Upper lobe of left lung (tissue), 4 donors: ENCODE results near the gene FAM20A.

Experiments used
- EP300 ChIP-seq, 4 donors: sonication (generic); formaldehyde crosslinking; IDR thresholded peaks; one replicate each; pipeline ENCODE4 v1.5.1; 2017; ENCODE audit warnings: antibody characterized with exemption in 4 of 4, control low read depth in 2 of 4
- POLR2A ChIP-seq, 4 donors: fragments of 450-650 bp; IDR thresholded peaks; one replicate each; pipeline ENCODE4 v1.5.1; 2016 to 2017; ENCODE audit warnings: antibody characterized with exemption in 4 of 4, mild to moderate bottlenecking in 2 of 4
- POLR2AphosphoS5 ChIP-seq, 2 donors: sonication (generic); formaldehyde crosslinking; IDR thresholded peaks; one replicate each; pipeline ENCODE4 v1.5.1; 2017; ENCODE audit warnings: antibody characterized with exemption in 2 of 2
- TF ChIP-seq, protein P1 (sequence below), 6 experiments: fragments of 450-650 bp in 4 of 6; fragments of 200-600 bp in 2 of 6; sonication (generic) in 2 of 6; IDR thresholded peaks; one replicate each; pipeline ENCODE4 v1.5.1; 2016 to 2019; ENCODE audit warnings: antibody characterized with exemption in 6 of 6

DNA sequence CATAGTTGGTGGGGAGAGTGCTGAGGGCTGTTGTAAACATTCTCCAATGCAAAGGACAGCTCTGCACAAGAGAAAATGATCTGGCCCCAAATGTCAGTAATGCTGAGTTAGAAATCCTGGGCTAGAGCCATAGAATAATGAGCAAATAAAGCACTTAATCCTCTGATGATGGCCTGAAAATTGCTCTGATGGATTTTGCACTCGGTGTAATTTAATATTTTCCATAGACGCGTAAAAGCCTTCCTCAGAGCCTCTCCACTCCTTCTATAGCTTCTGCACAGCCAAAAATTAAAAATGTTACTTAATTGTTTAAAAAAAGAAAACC, 23.7 kb downstream of the FAM20A start:
- TF ChIP-seq, protein P1, sequence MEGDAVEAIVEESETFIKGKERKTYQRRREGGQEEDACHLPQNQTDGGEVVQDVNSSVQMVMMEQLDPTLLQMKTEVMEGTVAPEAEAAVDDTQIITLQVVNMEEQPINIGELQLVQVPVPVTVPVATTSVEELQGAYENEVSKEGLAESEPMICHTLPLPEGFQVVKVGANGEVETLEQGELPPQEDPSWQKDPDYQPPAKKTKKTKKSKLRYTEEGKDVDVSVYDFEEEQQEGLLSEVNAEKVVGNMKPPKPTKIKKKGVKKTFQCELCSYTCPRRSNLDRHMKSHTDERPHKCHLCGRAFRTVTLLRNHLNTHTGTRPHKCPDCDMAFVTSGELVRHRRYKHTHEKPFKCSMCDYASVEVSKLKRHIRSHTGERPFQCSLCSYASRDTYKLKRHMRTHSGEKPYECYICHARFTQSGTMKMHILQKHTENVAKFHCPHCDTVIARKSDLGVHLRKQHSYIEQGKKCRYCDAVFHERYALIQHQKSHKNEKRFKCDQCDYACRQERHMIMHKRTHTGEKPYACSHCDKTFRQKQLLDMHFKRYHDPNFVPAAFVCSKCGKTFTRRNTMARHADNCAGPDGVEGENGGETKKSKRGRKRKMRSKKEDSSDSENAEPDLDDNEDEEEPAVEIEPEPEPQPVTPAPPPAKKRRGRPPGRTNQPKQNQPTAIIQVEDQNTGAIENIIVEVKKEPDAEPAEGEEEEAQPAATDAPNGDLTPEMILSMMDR (IDR thresholded peaks at IDR 0.05): no peak
- TF ChIP-seq POLR2A (IDR thresholded peaks at IDR 0.05): no peak
- no peak for TF ChIP-seq POLR2AphosphoS5 (IDR thresholded peaks at IDR 0.05)
- TF ChIP-seq EP300 (IDR thresholded peaks at IDR 0.05): no peak
